NCI-H1436 treated with DMSO at 0.1 percent for 48 hours (cell line): Measurements from ENCODE around the gene PFKL.
"Not testable (repeated sequence)": the region's sequence is repeated elsewhere in the genome, so short reads cannot be mapped to it uniquely, and the experiment has no call there.

Experiments
- DNase-seq: peaks from one replicate; lab custom pipeline; 2025; lab: John Stamatoyannopoulos, UW

The PFKL gene

DNA sequence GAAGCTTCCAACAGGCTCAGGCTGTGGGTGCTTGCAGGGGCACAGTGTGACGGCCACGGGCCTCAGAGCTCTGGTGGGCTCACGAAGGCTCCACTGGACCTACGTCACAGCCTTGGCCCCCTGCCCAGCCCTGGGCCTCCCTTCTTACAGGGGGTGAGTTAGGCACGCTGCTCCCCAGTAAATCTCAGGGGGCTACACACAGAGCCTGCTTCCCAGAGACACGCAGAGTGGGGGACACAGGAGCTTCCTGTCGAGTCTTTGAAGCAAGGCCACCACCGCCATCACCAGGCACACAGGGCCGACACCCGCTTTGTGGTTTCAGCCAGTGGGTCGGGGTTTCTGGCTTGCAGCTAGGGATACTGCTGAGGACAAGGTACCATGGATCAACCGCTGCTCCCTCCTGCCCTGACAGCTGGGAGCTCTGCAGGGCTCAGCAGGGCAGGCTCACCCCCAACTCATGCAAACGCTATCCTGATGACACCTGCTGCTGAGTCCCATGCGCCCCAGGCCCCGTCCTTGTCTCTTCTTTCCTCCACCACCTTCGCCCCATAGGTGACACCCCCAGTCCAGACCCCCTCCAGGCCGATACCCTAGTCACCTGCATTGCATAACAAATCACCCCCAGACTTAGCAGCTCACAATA is 44.8 kb downstream of the PFKL start:
- DNase-seq = no peak

DNA sequence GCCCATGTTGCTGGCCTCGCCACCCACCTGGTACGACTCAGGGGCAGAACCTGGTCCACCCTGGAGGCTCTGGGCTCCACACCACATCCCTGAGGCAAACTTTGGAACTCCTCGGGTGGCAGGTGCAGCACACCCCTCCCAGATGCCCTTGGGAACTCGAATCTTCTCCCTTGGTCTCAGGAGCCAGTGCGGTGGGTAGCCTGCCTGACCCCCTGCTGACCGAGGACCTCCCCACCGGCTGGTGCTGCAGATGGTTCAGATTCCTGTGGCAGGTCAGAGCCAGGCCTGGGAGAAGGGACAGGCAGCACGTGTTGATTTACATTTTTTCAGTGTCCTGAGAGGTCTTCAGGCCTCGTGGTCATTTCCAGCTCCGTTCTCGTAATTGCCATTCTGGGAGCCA is 45.6 kb downstream of the PFKL start:
- no peak for DNase-seq

DNA sequence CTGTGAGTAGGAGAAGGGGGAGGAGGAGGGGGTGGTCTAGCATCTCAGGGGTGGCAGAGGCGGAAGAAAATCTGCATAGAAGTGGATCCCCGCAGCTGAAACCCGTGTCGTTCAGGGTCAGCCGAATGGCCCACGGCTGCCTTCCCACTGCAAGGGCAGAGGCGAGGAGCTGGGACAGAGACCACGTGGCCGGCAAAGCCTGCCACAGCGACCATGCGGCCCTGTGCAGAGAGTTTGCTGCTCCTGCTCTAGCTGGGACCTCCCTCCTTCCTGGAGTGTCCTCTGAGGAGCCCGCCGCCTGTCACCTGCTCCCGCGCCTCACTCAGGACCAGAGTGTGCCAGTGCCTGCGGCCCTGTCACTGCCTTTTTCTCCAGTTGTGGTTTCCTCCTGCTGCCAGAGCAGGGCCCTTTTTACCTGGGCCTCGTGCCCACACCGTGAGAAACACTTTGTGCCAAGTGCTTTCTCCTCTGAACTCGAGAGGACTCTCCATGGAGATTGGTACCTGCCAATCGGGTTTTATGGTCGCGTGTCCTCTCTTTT is 48.1 kb downstream of the PFKL start:
- no peak for DNase-seq

DNA sequence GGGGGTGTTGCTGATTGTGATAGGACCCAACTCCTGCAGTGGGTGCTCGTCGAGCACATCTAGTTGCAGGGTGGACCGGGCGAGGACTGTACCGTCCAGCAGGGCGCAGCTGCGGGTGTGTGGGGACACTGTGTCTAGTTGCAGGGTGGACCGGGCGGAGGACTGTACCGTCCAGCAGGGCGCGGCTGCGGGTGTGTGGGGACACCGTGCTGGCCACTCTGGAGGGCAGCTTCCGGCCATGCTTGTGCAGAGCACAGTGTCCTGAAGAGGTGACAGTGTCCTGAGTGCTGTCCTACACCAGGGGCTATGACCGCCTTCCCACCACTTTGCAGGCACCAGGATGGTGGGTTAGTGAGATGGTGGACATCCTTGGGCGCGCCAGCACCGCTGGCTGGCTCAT is 49.0 kb downstream of the PFKL start:
- DNase-seq = no peak

DNA sequence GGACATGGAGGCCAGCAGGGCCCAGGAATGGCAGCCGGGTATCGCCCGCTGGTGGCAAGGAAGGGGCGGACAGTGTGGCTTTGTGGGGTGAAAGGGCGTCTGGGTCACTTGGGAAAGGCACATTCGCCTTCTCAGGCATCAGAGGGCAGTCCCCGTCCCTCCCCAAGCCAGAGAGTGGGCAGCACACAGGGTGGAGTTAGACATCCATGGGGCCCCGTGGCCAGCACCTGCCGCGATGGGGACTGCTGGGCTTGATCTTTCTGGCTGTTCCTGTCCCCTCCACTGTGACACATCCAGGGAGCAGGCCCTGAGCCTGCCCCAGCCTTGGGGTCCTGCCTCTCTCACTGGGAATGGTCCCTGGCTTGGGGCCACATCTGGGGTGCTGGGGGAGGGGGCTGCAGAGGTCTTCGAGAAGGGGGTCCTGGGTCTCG is 49.6 kb downstream of the PFKL start:
- no peak for DNase-seq

DNA sequence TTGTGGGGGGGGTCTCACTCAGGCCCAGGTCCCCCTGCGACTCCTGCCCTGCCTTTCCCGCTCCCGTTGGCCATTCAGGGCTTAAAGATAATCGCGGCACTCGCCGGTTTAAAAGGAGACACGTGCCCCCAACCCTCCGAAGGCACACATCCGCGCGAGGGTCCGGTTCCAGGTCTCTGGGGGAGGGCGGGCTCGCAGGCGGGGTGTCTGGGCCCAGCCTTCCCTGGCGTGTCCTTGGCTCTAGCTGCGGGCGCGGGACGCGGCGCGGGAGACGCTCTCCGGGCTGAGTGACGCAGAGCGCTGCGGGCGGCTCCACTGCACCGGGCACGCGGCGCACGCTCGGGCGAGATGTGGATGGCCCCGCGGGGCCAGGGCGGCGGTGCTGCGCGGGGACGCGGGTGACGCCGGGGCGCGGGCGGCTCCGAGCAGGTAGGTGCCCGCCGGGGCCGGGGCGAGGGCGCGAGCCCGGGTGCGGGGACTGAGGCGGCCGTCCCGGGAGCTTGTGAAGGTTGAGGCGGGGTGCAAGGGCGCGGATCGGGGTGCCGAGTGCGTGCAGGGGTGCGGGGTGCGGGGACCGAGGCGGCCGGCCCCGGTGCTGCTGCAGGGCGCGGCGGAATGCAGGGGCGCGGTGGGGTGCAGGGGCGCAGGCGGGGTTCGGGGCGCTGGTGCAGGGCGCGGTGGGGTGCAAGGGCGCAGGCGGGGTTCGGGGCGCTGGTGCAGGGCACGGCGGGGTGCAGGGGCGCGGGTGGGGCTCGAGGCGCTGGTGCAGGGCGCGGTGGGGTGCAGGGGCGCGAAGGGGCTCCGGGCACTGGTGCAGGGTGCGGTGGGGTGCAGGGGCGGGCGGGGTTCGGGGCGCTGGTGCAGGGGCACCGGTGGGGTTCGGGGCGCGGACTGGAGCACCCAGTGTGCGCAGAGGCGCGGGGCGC is 50.3 kb downstream of the PFKL start:
- DNase-seq = no peak

DNA sequence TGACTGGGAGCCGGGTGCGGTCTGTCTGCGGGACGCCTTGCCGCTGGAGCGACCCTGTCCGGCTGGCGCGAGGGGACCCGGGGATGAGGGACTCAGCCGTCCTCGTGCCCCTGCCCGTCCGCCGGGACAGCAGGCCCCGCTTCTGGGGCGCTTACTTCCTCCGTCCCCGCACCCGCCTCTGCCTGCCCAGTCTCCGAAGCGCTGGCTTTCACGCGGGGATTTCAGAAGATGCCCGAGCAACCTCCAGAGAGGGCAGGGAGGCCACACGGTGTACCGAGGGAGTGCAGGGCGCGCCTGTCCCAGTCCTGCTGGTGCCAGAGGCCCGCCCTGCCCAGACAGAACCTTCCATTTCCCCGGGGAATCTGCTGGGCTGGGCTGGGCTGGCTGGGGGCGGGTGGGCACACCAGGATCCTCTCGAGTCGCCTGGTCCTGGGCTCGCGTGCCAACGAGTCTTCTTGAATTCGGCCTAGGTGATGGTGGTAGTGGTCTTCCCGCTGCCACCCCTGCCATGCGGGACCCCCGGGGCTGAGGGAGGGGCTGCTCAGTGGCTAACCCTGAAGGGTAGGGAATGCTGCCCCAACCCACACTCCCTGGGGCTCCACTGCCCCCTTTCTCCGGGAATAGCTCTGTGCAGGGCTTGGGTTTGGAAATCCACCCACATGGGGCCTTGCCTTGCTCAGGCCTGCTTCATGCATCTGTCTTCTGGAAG is 51.1 kb downstream of the PFKL start:
- DNase-seq = no peak

DNA sequence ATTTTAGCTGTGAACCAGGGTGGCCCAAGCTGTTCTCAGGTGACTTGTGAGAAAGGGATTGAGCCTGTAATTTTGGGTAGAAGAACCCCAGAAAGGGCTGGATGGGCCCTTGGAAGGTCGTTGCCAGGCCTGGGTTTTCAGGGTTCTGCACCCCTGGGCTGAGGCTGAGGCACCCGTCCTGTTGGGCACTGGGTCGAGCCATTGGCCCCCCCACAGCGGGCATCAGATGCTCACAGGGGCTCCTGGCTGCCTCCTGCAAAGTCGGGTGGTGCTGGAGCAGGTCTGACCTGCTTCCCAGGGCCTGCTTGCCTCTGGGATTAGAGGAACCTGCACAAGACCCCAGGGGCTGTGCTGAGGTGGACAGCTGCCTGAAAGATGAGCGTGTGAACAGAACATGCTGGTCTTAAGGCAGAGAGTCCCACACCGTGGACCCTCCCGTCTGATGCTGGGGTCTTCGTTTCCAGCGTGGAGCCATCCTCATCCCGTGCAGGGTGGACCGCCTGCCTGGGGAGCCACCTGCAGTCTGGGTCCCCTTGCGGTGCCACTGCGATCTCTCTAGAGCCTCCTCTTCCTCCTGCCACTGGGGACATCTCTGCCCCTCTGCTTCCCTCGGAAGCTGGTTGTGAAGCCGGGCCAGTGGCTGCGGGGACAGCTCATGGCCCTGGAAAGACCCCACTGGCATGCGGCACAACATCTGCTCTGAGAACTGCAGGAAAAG is 51.8 kb downstream of the PFKL start:
- no peak for DNase-seq

DNA sequence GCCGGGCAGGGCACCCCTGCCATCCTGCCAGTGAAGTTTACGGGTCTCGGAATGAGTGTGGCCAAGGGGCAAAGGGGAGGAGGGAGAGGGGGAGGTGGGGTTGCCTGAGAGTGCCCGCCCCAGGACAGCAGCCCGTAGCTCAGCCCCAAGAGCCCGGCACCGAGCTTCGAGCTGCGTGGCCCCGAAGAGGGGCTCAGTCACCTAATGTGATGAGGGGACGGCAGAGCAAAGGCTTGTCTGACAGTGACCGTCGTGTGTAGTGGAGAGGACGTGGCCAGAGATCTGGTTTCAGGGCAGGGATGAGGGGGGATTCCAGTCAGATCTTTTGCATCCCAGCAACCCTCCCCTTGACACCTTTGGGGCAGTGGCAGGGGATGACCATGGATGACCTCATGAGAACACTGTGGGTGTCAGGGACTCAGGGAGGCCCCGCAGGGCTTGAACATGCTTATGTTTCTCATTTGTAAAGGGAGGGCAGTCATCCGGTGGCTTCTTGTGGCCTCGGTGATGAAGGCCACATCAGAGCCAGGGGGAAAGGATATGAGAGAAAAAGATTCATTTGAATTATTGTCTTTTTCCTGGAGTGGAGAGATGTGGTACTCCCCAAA is 52.5 kb downstream of the PFKL start:
- DNase-seq = no peak

DNA sequence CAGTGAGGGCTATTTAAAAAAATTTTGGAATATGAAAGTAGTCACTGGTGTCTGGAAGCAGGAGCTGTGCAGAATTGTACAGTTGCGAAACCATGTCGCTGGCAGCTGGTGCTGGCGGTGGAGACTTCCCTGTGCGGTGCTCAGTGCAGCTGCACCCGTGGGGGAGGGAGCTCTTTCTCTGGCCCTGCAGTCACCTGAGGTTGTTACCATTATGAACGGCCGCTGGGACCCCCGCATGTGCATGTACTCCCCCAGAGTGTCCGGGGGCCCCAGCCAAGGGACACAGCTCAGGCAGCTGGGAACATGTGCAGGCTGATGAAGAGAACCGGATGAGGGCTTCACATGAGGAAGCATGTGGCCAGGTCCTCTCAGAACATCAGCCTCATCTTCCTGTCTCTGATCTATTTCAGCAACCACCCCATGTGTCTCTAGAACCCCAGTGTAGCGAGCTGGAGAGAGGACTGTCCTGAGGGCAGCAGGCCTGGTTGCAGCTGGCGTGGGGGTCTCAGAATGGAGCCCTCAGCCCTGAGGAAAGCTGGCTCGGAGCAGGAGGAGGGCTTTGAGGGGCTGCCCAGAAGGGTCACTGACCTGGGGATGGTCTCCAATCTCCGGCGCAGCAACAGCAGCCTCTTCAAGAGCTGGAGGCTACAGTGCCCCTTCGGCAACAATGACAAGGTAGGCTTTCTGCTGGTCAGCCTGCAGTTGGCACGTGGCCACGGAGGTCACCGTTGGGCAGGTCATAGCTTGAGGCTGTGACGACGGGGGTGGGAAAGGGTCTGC is 53.5 kb downstream of the PFKL start, which contains the start of gene TRPM2:
Gene TRPM2 (plus strand): TSS at position 431 of the 780 bp plus-strand sequence. CDS start 80 bp downstream, at position 511.
- no peak for DNase-seq

DNA sequence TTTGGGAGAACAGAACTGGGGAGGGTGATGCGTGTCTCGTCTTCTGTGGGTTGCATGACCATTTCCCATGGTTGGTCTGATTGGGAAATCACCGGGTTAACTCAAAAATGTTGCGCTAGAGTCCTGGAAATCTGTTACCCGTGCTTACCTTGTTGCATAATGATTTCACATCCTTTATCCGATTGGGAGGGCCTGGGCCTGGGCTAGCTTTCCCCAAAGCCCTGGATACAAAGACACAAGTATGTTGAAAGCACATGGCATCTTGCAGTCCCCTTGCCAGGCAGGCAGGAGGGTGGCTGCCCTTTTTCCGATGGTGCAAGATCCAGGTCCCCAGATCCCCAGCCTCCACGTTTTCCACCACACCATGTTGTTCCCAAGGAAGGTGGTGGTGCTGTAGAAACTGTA is 54.1 kb downstream of the PFKL start:
- no peak for DNase-seq

DNA sequence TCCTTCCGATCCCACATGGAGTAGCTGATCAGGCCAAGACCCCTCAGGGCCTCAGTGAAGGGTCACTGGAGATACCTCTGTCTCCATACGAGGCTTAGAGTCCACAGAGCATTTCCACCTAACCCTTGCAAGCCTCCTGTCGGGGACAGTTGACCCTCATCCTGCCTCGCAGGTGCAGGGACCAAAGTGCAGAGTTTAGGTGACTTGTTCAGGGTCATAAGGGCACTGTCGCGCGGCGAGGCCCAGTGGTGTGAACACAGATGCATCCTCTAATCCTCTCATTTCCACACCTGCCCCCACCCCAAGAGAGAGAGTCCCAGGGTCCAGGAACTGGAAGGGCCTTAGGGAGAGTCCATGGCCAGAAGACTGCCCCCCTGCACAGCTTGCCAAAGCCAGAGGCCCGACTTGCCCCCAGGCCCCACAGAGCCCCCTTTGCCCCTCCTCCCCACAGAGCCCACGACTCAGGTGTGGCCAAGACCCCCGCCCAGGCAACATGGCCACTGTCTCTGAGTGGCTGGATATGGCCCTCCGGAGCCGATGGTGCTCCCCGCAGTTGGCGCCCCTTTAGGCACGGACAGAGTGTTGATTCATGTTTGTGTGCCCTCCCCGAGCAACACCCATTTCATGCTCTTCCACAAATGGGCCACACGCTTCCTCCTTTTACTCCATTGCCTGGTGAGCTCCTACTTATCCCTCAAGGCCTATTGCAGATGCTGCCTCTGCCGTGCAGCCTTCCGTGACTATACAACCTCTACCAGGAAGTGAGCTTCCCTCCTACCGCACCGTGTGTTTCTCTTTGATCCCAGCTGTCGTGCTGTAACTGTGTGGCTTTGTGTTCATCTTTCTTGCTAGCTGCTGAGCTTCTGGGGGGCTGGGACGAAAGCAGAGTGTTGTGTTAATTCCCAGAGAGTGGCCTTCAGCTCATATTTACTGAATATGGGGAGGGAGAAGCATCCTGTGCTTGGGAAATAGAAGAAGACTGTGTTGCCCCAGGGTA is 55.2 kb downstream of the PFKL start:
- no peak for DNase-seq

DNA sequence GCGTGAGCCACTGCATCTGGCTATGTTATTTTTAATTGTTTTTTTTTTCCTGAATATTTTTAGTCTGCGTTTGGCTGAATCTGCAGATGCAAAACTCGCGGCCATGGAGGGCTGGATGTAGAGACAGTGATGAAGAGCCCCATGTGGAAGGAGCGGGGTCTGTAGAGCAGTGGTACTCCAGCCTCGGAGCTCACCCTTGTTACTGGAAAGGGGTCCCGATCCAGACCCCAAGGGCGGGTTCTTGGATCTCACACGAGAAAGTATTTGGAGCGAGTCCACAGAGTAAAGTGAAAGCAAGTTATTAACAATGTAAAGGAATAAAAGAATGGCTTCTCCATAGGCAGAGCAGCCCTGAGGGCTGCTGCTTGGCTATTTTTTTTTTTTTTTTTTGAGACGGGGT is 56.3 kb downstream of the PFKL start:
- DNase-seq = no peak

DNA sequence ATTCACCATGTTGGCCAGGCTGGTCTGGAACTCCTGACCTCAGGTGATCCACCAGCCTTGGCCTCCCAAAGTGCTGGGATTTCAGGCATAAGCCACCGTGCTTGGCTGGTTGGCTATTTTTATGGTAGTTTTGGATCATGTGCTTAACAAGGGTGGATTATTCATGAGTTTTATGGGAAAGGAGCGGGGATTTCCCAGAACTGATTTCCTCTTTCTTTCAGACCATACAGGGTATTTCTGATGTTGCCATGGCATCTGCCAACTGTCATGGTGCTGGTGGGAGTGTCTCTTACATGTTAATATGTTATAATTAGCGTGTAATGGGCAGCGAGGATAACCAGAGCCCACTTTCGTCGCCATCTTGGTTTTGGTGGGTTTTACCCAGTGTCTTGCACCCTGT is 56.8 kb downstream of the PFKL start:
- no peak for DNase-seq

DNA sequence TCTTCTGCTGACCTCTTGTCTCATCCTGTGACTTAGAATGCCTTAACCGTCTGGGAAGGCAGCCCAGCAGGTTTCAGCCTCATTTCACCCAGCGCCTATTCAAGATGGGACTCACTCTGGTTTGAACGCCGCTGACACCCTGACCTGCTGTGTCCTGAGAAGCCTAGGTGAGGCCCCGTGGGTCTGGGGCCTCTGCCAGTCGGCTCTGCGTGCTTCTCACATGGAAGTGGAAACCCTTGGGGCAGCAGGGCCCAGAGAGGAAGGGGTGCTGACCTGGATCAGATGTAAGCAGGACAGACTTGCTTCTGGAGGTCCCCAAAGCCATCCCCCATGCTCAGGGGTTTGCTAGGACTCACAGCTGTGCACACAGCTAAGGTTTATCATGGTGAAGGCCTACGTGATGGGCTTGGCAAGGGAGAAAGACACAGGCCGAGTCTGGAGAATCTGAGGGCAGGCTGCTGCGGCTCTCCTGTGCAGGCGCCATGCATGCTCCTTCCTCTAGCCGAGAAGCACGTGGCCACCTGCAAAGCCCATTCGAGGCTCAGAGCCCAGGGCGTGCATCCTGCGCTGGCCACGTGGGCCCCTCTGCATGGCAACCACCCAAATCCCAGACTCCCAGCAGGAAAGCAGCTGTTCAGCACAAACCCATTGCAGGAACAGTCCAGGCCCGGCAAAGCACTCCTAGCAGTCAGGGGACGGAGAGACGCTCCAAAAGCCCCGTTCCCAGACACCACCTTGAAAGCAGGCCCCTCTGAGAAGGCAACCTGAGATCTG is 57.4 kb downstream of the PFKL start:
- DNase-seq = no peak

DNA sequence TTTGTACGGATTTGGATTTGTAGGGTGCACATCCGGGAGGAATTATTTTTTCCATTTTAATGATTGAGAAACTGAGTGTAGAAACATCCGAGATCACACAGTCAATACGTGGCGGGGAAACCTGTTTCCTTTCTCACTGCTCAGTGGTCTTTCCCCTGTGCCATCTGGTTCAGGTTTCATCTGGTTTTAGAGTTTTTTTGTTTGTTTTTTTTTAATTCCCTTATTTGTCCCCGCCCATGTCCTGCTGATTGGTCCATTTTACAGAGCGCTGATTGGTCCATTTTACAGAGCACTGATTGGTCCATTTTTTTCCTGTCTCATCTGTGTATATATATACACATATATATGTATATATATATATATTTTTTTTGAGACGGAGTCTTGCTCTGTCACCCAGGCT is 59.5 kb downstream of the PFKL start:
- DNase-seq = no peak

DNA sequence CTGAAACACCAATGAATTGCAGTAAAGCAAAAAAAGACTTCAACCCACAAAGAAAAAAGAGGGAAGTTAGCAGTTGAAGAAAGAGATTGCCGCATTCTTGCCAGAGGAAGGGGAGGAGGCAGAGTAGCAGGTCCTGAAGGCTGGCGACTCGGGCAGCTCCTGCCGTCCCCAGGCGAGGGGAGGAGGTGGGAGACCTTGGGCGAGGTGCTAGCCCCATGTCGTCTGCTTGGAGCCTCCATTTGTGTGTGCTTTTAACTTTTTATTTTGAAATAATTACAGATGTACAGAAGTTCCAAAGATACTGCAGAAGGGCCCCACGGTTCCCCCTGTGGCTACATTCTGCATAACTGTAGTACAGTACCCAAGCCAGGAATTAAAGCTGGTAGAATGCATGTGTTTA is 60.3 kb downstream of the PFKL start:
- no peak for DNase-seq

DNA sequence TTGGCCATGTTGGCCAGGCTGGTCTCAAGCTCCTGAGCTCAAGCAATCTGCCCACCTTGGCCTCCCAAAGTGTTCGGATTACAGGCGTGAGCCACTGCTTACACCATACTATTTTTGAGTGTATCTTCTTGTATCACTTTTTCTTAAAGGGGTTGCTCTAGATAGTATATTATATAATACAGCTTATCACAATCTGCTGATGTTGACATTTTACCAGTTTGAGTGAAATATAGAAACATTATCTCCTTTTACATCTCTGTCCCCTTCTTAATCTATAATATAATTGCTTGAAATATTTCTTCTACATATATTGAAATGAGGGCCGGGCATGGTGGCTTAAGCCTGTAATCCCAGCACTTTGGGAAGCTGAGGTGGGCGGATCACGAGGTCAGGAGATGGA is 62.0 kb downstream of the PFKL start:
- DNase-seq = not testable (repeated sequence)

DNA sequence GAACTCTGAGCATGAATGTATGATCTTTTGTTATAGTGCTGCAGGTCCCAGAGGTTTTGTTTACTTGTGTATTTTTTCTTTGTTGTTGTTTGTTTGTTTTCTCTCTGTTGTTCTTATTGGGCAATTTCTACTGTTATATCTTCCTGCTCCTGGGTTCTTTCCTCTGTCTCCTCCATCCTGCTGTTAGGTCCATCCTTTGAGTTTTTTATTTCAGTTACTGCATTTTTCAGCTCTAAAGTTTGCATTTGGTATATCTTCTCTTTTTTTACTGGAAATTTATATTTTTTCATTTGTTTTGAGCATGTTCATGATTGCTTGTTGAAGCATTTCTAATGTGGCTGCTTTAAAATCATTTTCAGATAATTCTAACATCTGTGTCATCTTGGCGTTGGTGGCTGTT is 63.4 kb downstream of the PFKL start:
- DNase-seq = no peak
